Spleen (tissue), 11 donors: ENCODE results near the gene RSPRY1. TPM values are rescaled to one million over a fixed set of nuclear protein-coding genes. Genes with fewer than 3 reads are reported as not detected.

ENCODE experiments used
- DNase-seq: peaks from one replicate; pipeline ENCODE4 v3.0.0-alpha.2; 2020
- H3K27ac ChIP-seq, 8 donors: fragments of 200-600 bp; sonication (generic) in 7 of 8; 1 replicate in 4 of 8; 2 replicates in 4 of 8; pipeline versions ENCODE4 v1.5.0 to v1.8.0; 2016 to 2021; ENCODE audit warnings: inconsistent platforms in 4 of 8, mild to moderate bottlenecking in 4 of 8, moderate library complexity in 1 of 8
- H3K27me3 ChIP-seq, 7 donors: fragments of 200-600 bp; sonication (generic) in 6 of 7; replicated peaks in 1 of 7; 1 replicate in 4 of 7; 2 replicates in 3 of 7; pipeline versions ENCODE4 v1.5.0 to v1.8.0; 2016 to 2021; ENCODE audit warnings: inconsistent platforms in 3 of 7, mild to moderate bottlenecking in 1 of 7
- H3K36me3 ChIP-seq, 6 donors: fragments of 200-600 bp; sonication (generic) in 5 of 6; 1 replicate in 4 of 6; 2 replicates in 2 of 6; pipeline versions ENCODE4 v1.5.0 to v1.8.0; 2016 to 2021; ENCODE audit warnings: inconsistent platforms in 2 of 6
- H3K4me1 ChIP-seq, 6 donors: fragments of 200-600 bp; sonication (generic) in 5 of 6; 1 replicate in 3 of 6; 2 replicates in 3 of 6; pipeline versions ENCODE4 v1.5.0 to v1.8.0; 2016 to 2021; ENCODE audit warnings: inconsistent platforms in 3 of 6
- H3K4me3 ChIP-seq, 8 donors: fragments of 200-600 bp; sonication (generic) in 7 of 8; 1 replicate in 4 of 8; 2 replicates in 4 of 8; pipeline versions ENCODE4 v1.5.0 to v1.8.0; 2016 to 2021; ENCODE audit warnings: inconsistent platforms in 4 of 8, mild to moderate bottlenecking in 4 of 8, moderate library complexity in 2 of 8
- H3K9me3 ChIP-seq, 8 donors: fragments of 200-600 bp; sonication (generic) in 7 of 8; 1 replicate in 4 of 8; 2 replicates in 4 of 8; pipeline versions ENCODE4 v1.5.0 to v1.8.0; 2016 to 2021; ENCODE audit warnings: inconsistent platforms in 4 of 8
- POLR2A ChIP-seq, 3 donors: fragments of 450-650 bp; IDR thresholded peaks; one replicate each; pipeline ENCODE4 v1.5.1; 2017; ENCODE audit warnings: antibody characterized with exemption in 3 of 3, mild to moderate bottlenecking in 1 of 3
- POLR2AphosphoS5 ChIP-seq, 3 donors: sonication (generic); formaldehyde crosslinking; IDR thresholded peaks; one replicate each; pipeline ENCODE4 v1.5.1; 2017; ENCODE audit warnings: antibody characterized with exemption in 3 of 3
- WGBS, 5 donors: extraction: QIAGEN DNeasy Blood & Tissue Kit in 3 of 5; methylation state at CpG; one replicate each; pipeline versions ENCODE4 v1.1.5 to v1.1.7; 2013 to 2018; 5-methylcytosine and 5-hydroxymethylcytosine counted together
- intact Hi-C: fragments of 100-400 bp; cut with DNase I; formaldehyde crosslinking; loops from one replicate; pipeline ENCODE4 v1.15.0; 2023; ENCODE audit warnings: low total_unique reads
- polyA plus RNA-seq, 3 donors: library from polyadenylated mRNA; stranded (reverse); fragments of 200-250 nt; gene quantifications; one replicate each; pipeline ENCODE4 v1.2.1, GENCODE V29; 2013
- total RNA-seq, 7 donors: library from RNA; depleted of rRNA in 3 of 7; stranded (reverse); fragments of >200 nt in 3 of 7; fragmentation: NEBNext Ultra II Directional in 4 of 7; extraction: Animal tissue kit (Norgen Biotek cat#: 25700) in 4 of 7; gene quantifications; one replicate each; pipeline versions ENCODE4 v1.1.0 to v1.2.1, GENCODE V29; 2016 to 2021
- TF ChIP-seq, protein P1 (sequence below), 11 experiments: fragments of 200-600 bp in 7 of 11; fragments of 450-650 bp in 4 of 11; sonication (generic) in 4 of 11; IDR thresholded peaks in 8 of 11; conservative IDR thresholded peaks in 3 of 11; 1 replicate in 7 of 11; 2 replicates in 4 of 11; pipeline versions ENCODE4 v1.4.0 to v1.8.0; 2016 to 2021; ENCODE audit warnings: antibody characterized with exemption in 11 of 11, inconsistent platforms in 4 of 11, mild to moderate bottlenecking in 1 of 11
- donor health status: healthy with polysubstance abuse.
- donor health status: DM: no; HTN: no; CAD: no; lungs with moderate emphysema.
- donor health status: DM: no; HTN: no; CAD: no.
- donor health status: Bipolar disorder and iron deficiency.
- donor health status: healthy.
- donor health status: DM: no; HTN: no; CAD: no.
- donor health status: DM: yes; HTN: yes; CAD: no.

RSPRY1 gene
- total and polyA plus RNA-seq, 10 donors = 7.3 to 38.8 (median 29.4) TPM

DNA sequence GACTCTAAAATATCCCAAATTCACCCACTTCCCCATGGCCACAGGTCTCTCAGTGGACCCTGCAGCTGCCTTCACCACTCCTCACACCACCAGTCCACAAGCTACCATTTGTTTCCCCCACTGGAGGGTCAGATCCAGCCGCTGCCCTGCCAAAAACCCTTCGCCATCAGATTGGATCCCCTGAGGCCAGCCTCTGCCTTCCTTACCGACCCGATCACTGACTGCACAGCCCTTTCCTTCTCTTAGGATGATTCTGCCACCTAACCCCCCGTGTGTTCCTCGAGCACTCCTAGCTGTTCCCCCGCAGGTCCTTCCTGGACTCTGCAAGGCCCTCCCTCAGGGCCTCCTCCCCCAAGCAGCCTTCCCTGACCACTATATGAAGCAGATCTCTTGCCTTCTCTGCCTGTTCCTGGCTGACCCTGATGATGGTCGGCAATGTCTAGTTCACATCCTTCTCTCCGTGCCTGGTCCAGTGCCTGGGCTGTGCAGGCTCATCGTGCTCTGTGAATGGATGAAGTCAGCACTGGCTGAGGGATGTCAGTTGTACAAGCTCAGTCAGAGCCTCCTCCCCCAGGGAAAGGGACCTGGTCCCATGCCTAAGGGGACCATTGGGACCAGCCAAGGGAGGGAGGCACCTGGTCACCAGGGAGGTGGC lies 47.7 kb upstream of the RSPRY1 start:
- peaks cover 0 to 45% (median 0%) of the 10 kb centered on the region in 6 donors for H3K36me3 ChIP-seq
- WGBS, 5 donors = 85 to 93% (median 87%) methylated on average over 10 of the region's 10 CpGs
- intact Hi-C loops = no loop called here
- H3K9me3 ChIP-seq = no peaks in the 10 kb centered on the region
- no peak overlapping the region for H3K4me3 ChIP-seq
- H3K4me1 ChIP-seq = peaks cover 29 to 84% (median 61%) of the 10 kb centered on the region in 6 donors
- no peaks in the 10 kb centered on the region for H3K27me3 ChIP-seq
- peak overlapping the region in 2 of 8 donors; percentile 21 to 85 for H3K27ac ChIP-seq
- DNase-seq = peak; percentile 51
- TF ChIP-seq POLR2A (IDR thresholded peaks at IDR 0.05) (no peak), POLR2AphosphoS5 (IDR thresholded peaks at IDR 0.05) (no peak)
- TF ChIP-seq, protein P1, sequence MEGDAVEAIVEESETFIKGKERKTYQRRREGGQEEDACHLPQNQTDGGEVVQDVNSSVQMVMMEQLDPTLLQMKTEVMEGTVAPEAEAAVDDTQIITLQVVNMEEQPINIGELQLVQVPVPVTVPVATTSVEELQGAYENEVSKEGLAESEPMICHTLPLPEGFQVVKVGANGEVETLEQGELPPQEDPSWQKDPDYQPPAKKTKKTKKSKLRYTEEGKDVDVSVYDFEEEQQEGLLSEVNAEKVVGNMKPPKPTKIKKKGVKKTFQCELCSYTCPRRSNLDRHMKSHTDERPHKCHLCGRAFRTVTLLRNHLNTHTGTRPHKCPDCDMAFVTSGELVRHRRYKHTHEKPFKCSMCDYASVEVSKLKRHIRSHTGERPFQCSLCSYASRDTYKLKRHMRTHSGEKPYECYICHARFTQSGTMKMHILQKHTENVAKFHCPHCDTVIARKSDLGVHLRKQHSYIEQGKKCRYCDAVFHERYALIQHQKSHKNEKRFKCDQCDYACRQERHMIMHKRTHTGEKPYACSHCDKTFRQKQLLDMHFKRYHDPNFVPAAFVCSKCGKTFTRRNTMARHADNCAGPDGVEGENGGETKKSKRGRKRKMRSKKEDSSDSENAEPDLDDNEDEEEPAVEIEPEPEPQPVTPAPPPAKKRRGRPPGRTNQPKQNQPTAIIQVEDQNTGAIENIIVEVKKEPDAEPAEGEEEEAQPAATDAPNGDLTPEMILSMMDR (IDR thresholded peaks at IDR 0.05 in 8 of 11, conservative IDR thresholded peaks at IDR 0.05 in 3 of 11) = no peak

GRCh38 chr16:57140931-57141668 lies 45.0 kb upstream of the RSPRY1 start:
- H3K9me3 ChIP-seq = no peaks in the 10 kb centered on the region
- peaks cover 0 to 37% (median 0%) of the 10 kb centered on the region in 6 donors for H3K36me3 ChIP-seq
- WGBS, 5 donors = 88 to 95% (median 89%) methylated on average over 5 to 7 of the region's 7 CpGs
- TF ChIP-seq POLR2A (IDR thresholded peaks at IDR 0.05) = no peak
- no peak for TF ChIP-seq POLR2AphosphoS5 (IDR thresholded peaks at IDR 0.05)
- TF ChIP-seq, protein P1 (IDR thresholded peaks at IDR 0.05 in 8 of 11, conservative IDR thresholded peaks at IDR 0.05 in 3 of 11) = no peak
- peaks cover 25 to 84% (median 56%) of the 10 kb centered on the region in 6 donors for H3K4me1 ChIP-seq
- H3K27me3 ChIP-seq = no peaks in the 10 kb centered on the region
- peak overlapping the region in 5 of 8 donors; percentile 12 to 77 (median 42) for H3K27ac ChIP-seq
- intact Hi-C loops = no loop called here
- DNase-seq = no peak
- peak overlapping the region in 1 of 8 donors; percentile 1 for H3K4me3 ChIP-seq

GRCh38 chr16:57141822-57142631 lies 44.1 kb upstream of the RSPRY1 start:
- Histone ChIP-seq H3K36me3 (peaks cover 0 to 32% (median 0%) of the 10 kb centered on the region in 6 donors), H3K9me3 (no peaks in the 10 kb centered on the region), H3K4me3 (peak overlapping the region in 1 of 8 donors; percentile 1), H3K27me3 (no peaks in the 10 kb centered on the region), H3K4me1 (peaks cover 25 to 87% (median 65%) of the 10 kb centered on the region in 6 donors), H3K27ac (peak overlapping the region in 6 of 8 donors; percentile 6 to 77 (median 40))
- DNase-seq = no peak
- TF ChIP-seq POLR2A (IDR thresholded peaks at IDR 0.05) = no peak
- TF ChIP-seq, protein P1 (IDR thresholded peaks at IDR 0.05 in 8 of 11, conservative IDR thresholded peaks at IDR 0.05 in 3 of 11) = no peak
- TF ChIP-seq POLR2AphosphoS5 (IDR thresholded peaks at IDR 0.05) = peak in 1 of 3 donors; percentile 19
- 51 to 64% (median 52%) methylated on average over 16 of the region's 16 CpGs for WGBS, 5 donors
- intact Hi-C loops = no loop called here
